H1 (cell line): ENCODE results near the gene ARHGAP32.

Experiments
- CTCF ChIP-seq, 3 experiments: IDR thresholded peaks; 1 replicate in 2 of 3; 2 replicates in 1 of 3; pipeline versions ENCODE4 v1.5.1 to v1.6.1; 2011; ENCODE audit warnings: low read length in 3 of 3, mild to moderate bottlenecking in 3 of 3, inconsistent platforms in 2 of 3, low read depth in 1 of 3, moderate library complexity in 1 of 3; ENCODE audit not compliant: insufficient read depth in 1 of 3; ENCODE audit errors: control extremely low read depth in 1 of 3
- POLR2AphosphoS5 ChIP-seq: IDR thresholded peaks from 2 replicates; pipeline ENCODE4 v1.6.1; 2011; ENCODE audit warnings: low read depth, low read length
- TAF1 ChIP-seq: IDR thresholded peaks from 2 replicates; pipeline ENCODE4 v1.6.1; 2011; ENCODE audit warnings: mild to moderate bottlenecking, low read depth, low read length
- TCF12 ChIP-seq: IDR thresholded peaks from 2 replicates; pipeline ENCODE4 v1.6.1; 2011; ENCODE audit warnings: low read depth, mild to moderate bottlenecking, low read length

DNA sequence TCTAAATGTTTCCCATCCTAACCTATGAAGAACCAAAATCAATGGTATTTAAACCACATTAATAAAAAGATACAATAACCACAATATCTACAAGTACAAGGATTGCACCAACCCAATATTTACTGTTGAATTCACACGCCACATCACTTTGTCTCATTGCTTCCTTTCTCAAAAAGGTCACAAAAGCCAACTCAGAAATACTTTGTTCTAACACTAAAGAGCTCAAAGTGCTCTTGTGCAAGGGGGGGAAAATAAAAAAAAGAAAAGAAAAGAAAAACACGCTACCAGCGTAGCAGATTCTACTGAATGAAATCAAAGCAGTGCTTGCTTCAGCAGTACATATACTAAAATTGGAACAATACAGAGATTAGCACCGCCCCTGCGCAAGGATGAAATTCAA is 10.5 kb upstream of the ARHGAP32 start:
- TF ChIP-seq CTCF (IDR thresholded peaks at IDR 0.05; ENCODE audit: control extremely low read depth in 1 of 3, insufficient read depth in 1 of 3, low read depth in 1 of 3, low read length in 3 of 3) (no peak), TCF12 (no peak), POLR2AphosphoS5 (no peak), TAF1 (no peak)
